GM12872 (cell line): ENCODE measurements around the gene AK9.
A peak's percentile ranks its signal among the peaks of the same experiment; 100 is the strongest.

ENCODE experiments used
- TF ChIP-seq, protein P1 (sequence below): IDR thresholded peaks from 3 replicates; pipeline ENCODE4 v1.5.1; 2011; ENCODE audit warnings: low read depth, mild to moderate bottlenecking, low read length, moderate library complexity; ENCODE audit not compliant: insufficient read depth

The AK9 gene

DNA sequence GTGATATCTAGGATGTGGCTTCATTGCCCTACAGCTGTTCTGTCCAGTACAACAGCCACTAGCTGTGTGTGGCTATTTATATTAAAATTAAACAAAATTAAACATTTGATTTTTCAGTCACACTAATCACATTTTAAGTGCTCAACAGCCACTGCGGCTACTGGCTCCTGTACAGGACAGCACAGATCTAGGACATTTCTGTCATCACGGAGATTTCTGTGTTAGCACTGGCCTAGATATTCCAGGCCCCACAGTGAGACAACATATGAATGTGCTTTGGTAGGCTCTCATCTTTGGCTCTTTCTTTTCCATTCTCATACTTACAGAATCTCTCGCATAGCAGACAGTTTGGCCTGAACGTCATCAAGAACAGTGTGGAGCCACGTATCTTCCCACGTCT, 159.6 kb downstream of the AK9 start:
- TF ChIP-seq, protein P1, sequence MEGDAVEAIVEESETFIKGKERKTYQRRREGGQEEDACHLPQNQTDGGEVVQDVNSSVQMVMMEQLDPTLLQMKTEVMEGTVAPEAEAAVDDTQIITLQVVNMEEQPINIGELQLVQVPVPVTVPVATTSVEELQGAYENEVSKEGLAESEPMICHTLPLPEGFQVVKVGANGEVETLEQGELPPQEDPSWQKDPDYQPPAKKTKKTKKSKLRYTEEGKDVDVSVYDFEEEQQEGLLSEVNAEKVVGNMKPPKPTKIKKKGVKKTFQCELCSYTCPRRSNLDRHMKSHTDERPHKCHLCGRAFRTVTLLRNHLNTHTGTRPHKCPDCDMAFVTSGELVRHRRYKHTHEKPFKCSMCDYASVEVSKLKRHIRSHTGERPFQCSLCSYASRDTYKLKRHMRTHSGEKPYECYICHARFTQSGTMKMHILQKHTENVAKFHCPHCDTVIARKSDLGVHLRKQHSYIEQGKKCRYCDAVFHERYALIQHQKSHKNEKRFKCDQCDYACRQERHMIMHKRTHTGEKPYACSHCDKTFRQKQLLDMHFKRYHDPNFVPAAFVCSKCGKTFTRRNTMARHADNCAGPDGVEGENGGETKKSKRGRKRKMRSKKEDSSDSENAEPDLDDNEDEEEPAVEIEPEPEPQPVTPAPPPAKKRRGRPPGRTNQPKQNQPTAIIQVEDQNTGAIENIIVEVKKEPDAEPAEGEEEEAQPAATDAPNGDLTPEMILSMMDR = no peak

DNA sequence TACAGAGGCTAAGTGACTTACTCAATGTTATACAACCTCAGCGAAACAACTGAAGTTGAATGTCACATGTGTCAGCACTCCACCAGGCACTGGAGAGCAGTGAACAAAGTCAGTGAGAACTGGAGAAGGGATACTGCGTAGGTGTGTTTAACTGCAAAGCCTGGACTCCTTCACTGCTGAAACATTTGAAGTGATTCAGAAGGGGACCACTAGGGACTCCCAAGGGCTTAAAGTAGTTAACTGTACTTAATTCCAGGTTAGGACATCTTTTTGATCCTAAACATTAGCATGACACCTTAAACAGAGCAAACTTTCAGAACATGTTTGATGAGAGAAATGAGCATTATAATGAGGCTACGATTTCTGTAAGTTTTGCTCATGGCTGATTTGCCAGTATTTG, 163.0 kb downstream of the AK9 start:
- TF ChIP-seq, protein P1 = peak; percentile 38; the same call in 2 of the 3 replicates

DNA sequence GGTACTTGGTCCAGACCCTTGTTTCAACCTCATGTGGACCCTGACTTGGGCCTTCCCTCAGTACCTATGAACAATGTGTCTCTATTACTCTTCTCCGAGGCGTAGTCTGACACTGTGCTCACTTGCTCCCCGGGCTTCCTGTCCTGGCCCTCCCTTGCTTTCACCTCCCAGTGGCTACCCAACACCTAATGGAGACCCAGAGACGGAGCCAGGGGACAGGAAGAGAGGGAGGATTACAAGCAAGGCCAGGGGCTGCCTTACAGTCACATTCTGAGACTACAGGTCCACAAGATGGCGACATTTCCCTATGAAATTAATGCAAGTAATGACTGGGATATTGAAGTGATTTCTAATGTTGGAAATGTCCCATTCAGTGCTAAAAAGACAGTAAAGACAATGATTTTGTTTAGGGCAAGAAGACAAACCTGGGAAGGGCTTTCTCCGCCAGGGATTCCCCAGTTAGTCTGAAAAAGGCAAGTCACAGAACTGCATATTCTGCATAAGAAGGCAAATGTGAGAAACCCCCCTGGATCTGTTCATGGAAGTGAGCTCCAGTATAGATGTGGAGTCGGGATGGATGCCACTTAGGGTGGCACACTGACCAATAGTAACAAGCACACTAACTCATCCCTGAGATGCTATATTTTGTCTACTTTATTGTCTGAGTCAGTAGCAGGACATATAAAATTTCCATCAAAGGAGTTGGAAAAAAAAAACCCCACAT, 163.9 kb downstream of the AK9 start:
- TF ChIP-seq, protein P1 = peak; percentile 55

DNA sequence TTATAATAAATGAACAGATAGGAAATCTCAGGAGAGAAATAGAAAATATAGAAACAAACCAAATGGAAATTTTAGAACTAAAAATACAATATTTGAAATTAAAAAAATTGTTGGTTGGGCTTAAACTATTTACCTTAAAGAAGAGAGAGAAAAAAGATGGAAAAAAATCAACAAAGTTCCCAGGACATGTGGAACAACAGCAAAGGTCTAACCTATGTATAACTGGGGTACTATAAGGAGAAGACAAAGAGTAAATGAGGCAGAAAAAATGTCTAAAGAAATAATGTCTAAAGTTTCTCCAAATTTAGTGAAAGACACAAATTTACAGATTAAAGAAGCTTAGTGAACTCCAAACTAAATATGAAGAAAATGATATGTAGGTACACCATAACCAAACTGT, 166.9 kb downstream of the AK9 start:
- TF ChIP-seq, protein P1 = no peak

DNA sequence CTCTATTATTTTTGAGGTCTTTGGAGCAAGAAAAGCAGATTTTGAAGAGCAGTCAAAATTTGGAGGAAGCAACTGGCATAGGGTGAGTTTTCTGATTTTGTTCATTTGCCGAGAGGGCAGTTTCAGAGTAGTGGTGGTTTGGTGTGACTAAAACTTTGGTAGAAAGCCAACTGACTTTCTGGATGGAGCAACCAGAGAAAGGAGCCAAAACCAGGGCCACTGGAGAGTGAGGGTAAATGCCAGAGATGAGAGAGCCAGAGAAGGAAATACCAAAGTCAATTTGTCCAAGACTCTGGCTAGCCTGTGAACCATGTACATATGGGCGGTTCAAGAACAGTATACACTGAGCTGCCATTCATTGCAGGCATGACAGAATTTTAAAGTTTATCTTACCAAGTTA, 167.5 kb downstream of the AK9 start:
- TF ChIP-seq, protein P1 = no peak

GRCh38 chr6:109521080-109521479, 169.9 kb downstream of the AK9 start:
- TF ChIP-seq, protein P1 = no peak

- TF ChIP-seq, protein P1 = no peak
Observed at GRCh38 chr6:109516929-109517328, 174.1 kb downstream of the AK9 start.
